ES-I3 (cell line): ENCODE results near the gene SRGAP2C.
"Not testable (repeated sequence)": the region's sequence is repeated elsewhere in the genome, so short reads cannot be mapped to it uniquely, and the experiment has no call there.

Experiments
- H3K36me3 ChIP-seq: 2 replicates; pipeline ENCODE4 v1.6.1; 2013; ENCODE audit warnings: mild to moderate bottlenecking, low read length, control low read depth, moderate library complexity; ENCODE audit not compliant: insufficient read depth
- H3K4me1 ChIP-seq: 2 replicates; pipeline ENCODE4 v1.6.1; 2013; ENCODE audit warnings: mild to moderate bottlenecking, control low read depth, low read length; ENCODE audit not compliant: insufficient read depth
- H3K9ac ChIP-seq: 2 replicates; pipeline ENCODE4 v1.6.1; 2013; ENCODE audit warnings: low read depth, mild to moderate bottlenecking, low read length, moderate library complexity
- H3K9me3 ChIP-seq: 2 replicates; pipeline ENCODE4 v1.6.1; 2013; ENCODE audit warnings: mild to moderate bottlenecking, low read length, moderate library complexity; ENCODE audit not compliant: control insufficient read depth, insufficient read depth

SRGAP2C gene

DNA sequence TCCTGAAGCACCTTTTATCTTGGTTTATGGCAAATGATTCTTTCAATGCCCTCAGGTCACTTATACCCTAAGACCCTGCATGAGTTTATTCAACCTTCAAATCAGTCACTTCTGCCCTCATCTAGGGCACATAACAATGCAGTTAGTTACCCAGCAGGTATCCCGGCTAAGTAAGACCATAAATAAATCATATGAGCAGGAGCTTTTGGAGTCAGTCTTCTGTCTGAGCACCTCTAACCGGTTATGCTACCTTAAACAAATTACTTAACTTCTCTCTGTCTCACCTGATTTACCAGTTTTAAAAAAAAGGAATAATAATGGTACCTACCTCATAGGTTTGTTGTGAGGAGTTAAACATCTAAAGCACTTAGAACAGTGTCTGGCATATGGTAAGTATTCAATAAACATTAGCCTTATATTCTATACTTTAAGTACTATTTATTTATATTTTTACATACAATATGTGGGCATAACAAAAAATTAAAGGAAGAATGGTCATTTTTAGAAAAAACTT, 17.5 kb upstream of the SRGAP2C start:
- not testable (repeated sequence) for H3K9ac ChIP-seq, H3K9me3 ChIP-seq, H3K36me3 ChIP-seq, H3K4me1 ChIP-seq

GRCh38 chr1:121168152-121168668, 16.6 kb upstream of the SRGAP2C start:
- not testable (repeated sequence) for H3K9ac ChIP-seq, H3K36me3 ChIP-seq, H3K9me3 ChIP-seq, H3K4me1 ChIP-seq

- H3K4me1 ChIP-seq, H3K36me3 ChIP-seq, H3K9ac ChIP-seq, H3K9me3 ChIP-seq: not testable (repeated sequence)
Observed at GRCh38 chr1:121176649-121177048, 8.1 kb upstream of the SRGAP2C start.

DNA sequence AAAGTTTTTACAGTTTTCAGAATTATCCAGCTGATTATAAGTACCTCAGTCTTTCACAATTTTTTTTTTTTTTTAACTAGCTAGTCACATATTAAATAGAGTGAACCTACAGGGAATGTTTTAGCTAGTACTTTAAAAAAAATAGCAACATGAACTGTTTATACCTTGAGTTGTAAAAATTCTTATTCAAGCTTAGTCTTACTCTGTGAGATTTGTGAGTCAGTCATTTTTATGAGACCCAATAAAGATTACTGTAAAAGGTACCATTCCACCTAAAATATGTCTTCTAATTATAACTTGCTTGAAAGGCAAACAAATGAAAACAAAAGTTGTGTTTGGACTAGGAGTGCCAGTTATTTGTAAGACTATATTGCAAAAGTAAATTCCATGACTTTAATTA, 6.6 kb upstream of the SRGAP2C start:
- not testable (repeated sequence) for H3K36me3 ChIP-seq, H3K4me1 ChIP-seq, H3K9ac ChIP-seq, H3K9me3 ChIP-seq

GRCh38 chr1:121183867-121184266, 908 bp upstream of the SRGAP2C start:
- peak overlapping the region; percentile 40; the same call in 1 of the 2 replicates for H3K9ac ChIP-seq
- H3K36me3 ChIP-seq, H3K9me3 ChIP-seq, H3K4me1 ChIP-seq: not testable (repeated sequence)

GRCh38 chr1:121185140-121185708, 449 bp downstream of the SRGAP2C start:
- H3K9me3 ChIP-seq, H3K4me1 ChIP-seq, H3K36me3 ChIP-seq, H3K9ac ChIP-seq: not testable (repeated sequence)

- H3K9ac ChIP-seq, H3K4me1 ChIP-seq, H3K36me3 ChIP-seq, H3K9me3 ChIP-seq: not testable (repeated sequence)
Observed at GRCh38 chr1:121186191-121186590, 1.4 kb downstream of the SRGAP2C start.

DNA sequence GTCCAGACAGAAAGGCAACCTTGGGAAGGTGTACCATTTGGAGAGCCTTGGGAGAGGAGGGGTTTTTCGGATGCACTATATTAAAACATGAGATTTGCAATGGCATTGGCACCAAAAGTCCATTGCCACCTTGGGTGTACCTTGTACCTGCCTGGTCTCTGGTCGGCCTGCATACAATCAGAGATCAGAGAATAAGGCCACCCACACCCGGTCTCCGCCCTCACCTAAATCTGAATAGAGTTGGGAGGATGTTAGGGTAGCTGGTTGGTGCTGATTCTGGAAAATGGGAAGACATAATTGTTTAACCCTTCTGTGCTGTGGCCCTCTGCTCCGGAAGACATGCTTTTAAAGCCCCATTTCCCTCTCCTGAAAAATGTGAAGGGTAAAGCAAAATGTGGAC, 3.1 kb downstream of the SRGAP2C start:
- H3K9me3 ChIP-seq, H3K9ac ChIP-seq, H3K4me1 ChIP-seq, H3K36me3 ChIP-seq: not testable (repeated sequence)

DNA sequence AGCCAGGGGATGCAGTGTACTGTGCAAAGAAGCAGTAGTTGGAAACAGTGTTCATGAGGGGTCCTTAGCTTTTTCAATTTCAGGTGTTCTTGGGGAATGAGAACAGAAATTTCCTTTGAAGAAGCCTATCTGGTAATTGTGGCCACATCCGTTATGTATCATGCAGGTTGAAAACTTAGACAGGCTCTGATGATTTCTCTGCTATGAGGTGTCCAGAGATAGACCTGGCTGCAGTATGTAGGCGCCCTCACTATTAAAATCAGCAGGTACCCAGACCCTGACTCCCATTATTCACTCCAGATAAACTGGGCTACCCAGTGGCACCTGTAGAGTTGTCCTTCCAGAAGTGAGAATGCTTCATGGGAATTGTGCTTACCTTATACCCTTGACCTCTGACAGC, 7.7 kb downstream of the SRGAP2C start:
- not testable (repeated sequence) for H3K4me1 ChIP-seq, H3K9ac ChIP-seq, H3K36me3 ChIP-seq, H3K9me3 ChIP-seq

GRCh38 chr1:121197095-121197882, 12.5 kb downstream of the SRGAP2C start:
- not testable (repeated sequence) for H3K4me1 ChIP-seq, H3K9ac ChIP-seq, H3K36me3 ChIP-seq, H3K9me3 ChIP-seq

DNA sequence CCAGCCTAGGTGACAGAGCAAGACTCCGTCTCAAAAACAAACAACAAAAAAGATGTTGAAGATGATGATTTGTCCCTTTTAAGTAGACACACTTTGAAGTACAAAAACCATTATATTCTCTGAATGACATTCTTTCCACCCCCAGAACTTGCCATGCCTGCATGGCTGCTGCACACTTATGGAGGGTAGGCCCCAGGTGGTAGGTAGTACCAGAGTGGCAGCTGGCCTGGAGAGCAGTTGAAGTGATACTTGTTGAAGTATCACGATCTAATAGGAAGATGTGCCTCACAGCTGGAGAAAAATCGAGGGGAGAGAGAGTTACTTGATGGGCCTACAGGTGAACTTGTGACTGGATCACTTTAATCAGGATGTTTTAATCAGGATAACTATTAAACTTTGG, 15.0 kb downstream of the SRGAP2C start:
- H3K4me1 ChIP-seq, H3K9ac ChIP-seq, H3K9me3 ChIP-seq, H3K36me3 ChIP-seq: not testable (repeated sequence)

- not testable (repeated sequence) for H3K36me3 ChIP-seq, H3K9me3 ChIP-seq, H3K4me1 ChIP-seq, H3K9ac ChIP-seq
Observed at GRCh38 chr1:121200232-121200631, 15.5 kb downstream of the SRGAP2C start.

DNA sequence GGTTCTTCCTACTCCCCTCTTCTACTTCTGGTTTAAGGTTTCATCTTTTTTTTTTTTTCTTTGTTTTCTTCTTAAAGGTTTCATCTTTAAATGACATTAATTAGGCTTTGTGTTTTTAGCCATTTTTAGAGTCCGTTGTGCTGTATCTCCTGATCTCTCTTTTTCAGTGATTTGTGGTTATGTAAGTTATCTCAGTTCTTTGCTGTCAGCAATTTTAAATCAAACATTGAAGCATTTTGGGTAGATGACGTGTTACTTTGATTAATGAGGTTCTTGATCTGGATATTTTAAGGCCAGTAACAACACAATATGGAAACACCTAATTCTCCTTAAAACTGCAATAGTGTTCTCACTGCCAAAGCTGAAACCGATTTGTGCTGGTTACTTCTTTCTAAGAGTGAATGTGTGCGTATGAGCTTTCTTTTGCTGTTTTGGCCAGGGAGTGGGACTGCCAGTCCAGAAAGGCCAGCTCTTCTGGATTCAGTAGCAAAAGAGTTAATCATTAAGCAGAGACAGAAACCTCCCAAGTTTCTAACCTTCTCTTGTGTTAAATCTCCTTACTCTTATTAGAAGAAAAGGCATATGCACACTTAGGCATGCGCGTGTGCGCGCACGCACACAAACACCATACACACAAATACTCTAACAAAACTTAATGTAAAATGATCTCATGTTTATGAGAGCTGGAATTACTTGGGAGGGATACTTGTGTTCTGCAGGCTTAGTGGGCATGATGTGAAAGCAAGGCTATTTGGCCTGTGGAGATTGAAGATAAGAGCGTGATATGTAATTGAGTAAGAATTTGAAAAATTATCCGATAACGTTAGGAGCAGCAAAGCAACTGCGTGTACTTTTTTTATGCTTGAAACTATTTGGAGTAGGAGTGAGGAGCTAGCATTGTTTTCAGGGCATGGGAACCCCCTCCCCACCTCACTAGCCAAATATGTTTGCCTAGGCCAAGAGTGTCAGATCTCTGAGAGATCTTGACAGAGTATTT, 16.5 kb downstream of the SRGAP2C start:
- not testable (repeated sequence) for H3K4me1 ChIP-seq, H3K9ac ChIP-seq, H3K9me3 ChIP-seq, H3K36me3 ChIP-seq

DNA sequence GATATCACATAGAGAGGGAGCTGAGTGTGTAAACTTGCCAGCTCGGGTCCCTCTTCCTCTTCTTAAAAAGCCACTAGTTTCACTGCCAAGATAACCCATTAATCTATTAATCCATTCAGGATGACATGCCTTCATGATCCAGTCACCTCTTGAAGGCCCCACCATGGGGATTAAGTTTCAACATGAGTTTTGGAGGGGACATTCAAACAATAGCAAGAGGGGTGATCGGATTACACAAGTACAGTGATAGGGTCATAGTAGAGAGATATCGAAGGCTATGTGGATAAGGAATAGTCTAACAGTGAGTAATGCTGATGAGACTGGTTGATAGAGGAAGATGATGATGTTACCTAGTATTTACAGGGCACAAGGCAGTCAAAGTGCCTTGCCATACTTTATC, 18.2 kb downstream of the SRGAP2C start:
- H3K9me3 ChIP-seq, H3K9ac ChIP-seq, H3K36me3 ChIP-seq, H3K4me1 ChIP-seq: not testable (repeated sequence)
